ENCODE measurements around the gene APOLD1. TPM values are rescaled to one million over a fixed set of nuclear protein-coding genes. Genes with fewer than 3 reads are reported as not detected.

The APOLD1 gene
- total RNA-seq, 1 donor from 2014 or later: 0.75 TPM

- Mint-ChIP-seq H3K27me3 (no peaks in the 10 kb centered on the region), H3K9me3 (no peaks in the 10 kb centered on the region), H3K27ac (no peak overlapping the region), H3K36me3 (ENCODE audit: low read depth) (peaks cover 94% of the 10 kb centered on the region), H3K4me1 (peaks cover 30% of the 10 kb centered on the region), H3K4me3 (no peak overlapping the region)
- TF ChIP-seq, protein P1, sequence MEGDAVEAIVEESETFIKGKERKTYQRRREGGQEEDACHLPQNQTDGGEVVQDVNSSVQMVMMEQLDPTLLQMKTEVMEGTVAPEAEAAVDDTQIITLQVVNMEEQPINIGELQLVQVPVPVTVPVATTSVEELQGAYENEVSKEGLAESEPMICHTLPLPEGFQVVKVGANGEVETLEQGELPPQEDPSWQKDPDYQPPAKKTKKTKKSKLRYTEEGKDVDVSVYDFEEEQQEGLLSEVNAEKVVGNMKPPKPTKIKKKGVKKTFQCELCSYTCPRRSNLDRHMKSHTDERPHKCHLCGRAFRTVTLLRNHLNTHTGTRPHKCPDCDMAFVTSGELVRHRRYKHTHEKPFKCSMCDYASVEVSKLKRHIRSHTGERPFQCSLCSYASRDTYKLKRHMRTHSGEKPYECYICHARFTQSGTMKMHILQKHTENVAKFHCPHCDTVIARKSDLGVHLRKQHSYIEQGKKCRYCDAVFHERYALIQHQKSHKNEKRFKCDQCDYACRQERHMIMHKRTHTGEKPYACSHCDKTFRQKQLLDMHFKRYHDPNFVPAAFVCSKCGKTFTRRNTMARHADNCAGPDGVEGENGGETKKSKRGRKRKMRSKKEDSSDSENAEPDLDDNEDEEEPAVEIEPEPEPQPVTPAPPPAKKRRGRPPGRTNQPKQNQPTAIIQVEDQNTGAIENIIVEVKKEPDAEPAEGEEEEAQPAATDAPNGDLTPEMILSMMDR (IDR thresholded peaks at IDR 0.05): no peak
- DNase-seq (no peak), ATAC-seq (ENCODE audit: low read depth) (no peak)
- CTCF ChIA-PET: interaction anchor here (1.1 to 1.2 kb wide), 2 partner anchors 15 to 33 kb away, joined by 3 to 4 read pairs; no protein-coding TSS in a partner anchor
- POLR2A ChIA-PET: no interaction called here
- intact Hi-C loops (cut with micrococcal nuclease): no loop called here
These were observed 36.5 kb downstream of the APOLD1 start for GRCh38 chr12:12821975-12822374.

- no peak overlapping the region for H3K4me3 Mint-ChIP-seq
- peaks cover 24% of the 10 kb centered on the region for H3K4me1 Mint-ChIP-seq
- H3K36me3 Mint-ChIP-seq (ENCODE audit: low read depth): peaks cover 94% of the 10 kb centered on the region
- ChIA-PET CTCF (no interaction called here), POLR2A (no interaction called here)
- ATAC-seq (ENCODE audit: low read depth) (no peak), DNase-seq (no peak)
- intact Hi-C loops (cut with micrococcal nuclease): no loop called here
- no peaks in the 10 kb centered on the region for H3K27me3 Mint-ChIP-seq
- no peaks in the 10 kb centered on the region for H3K9me3 Mint-ChIP-seq
- TF ChIP-seq, protein P1 (IDR thresholded peaks at IDR 0.05): no peak
- no peak overlapping the region for H3K27ac Mint-ChIP-seq
These were observed 37.4 kb downstream of the APOLD1 start for GRCh38 chr12:12822886-12823285.

- Mint-ChIP-seq H3K9me3 (no peaks in the 10 kb centered on the region), H3K4me3 (no peak overlapping the region), H3K27me3 (no peaks in the 10 kb centered on the region), H3K4me1 (peaks cover 21% of the 10 kb centered on the region), H3K36me3 (ENCODE audit: low read depth) (peaks cover 95% of the 10 kb centered on the region), H3K27ac (no peak overlapping the region)
- CTCF ChIA-PET: no interaction called here
- TF ChIP-seq, protein P1 (IDR thresholded peaks at IDR 0.05): no peak
- no peak for DNase-seq
- no peak for ATAC-seq (ENCODE audit: low read depth)
- intact Hi-C loops (cut with micrococcal nuclease): no loop called here
- POLR2A ChIA-PET: no interaction called here
These were observed 37.8 kb downstream of the APOLD1 start for GRCh38 chr12:12823300-12823699.

- ATAC-seq (ENCODE audit: low read depth) (no peak), DNase-seq (no peak)
- intact Hi-C loops (cut with micrococcal nuclease): loop anchor here (1.0 kb wide), 1 partner anchor 11 kb away; the partner anchor contains the start of gene DDX47
- Mint-ChIP-seq H3K4me1 (peaks cover 16% of the 10 kb centered on the region), H3K4me3 (no peak overlapping the region), H3K27ac (no peak overlapping the region), H3K36me3 (ENCODE audit: low read depth) (peaks cover 95% of the 10 kb centered on the region), H3K9me3 (no peaks in the 10 kb centered on the region), H3K27me3 (no peaks in the 10 kb centered on the region)
- ChIA-PET POLR2A (no interaction called here), CTCF (no interaction called here)
- TF ChIP-seq, protein P1 (IDR thresholded peaks at IDR 0.05): no peak
These were observed 38.4 kb downstream of the APOLD1 start for GRCh38 chr12:12823811-12824210.

- POLR2A ChIA-PET: no interaction called here
- Mint-ChIP-seq H3K4me3 (no peak overlapping the region), H3K27ac (no peak overlapping the region), H3K4me1 (peaks cover 4% of the 10 kb centered on the region), H3K36me3 (ENCODE audit: low read depth) (peaks cover 44% of the 10 kb centered on the region), H3K9me3 (peaks cover 4% of the 10 kb centered on the region), H3K27me3 (no peaks in the 10 kb centered on the region)
- no peak for ATAC-seq (ENCODE audit: low read depth)
- no peak for DNase-seq
- CTCF ChIA-PET: no interaction called here
- intact Hi-C loops (cut with micrococcal nuclease): no loop called here
- TF ChIP-seq, protein P1 (IDR thresholded peaks at IDR 0.05): no peak
These were observed 50.1 kb downstream of the APOLD1 start for GRCh38 chr12:12835378-12836146.
